K562 (cell line): Measurements from ENCODE around the gene SAXO1. TPM values are rescaled to one million over a fixed set of nuclear protein-coding genes. Genes with fewer than 3 reads are reported as not detected.

Source experiments
- ATAC-seq: fragments of 200-7000 bp; cut with Tn5 transposase; 3 replicates; pipeline ENCODE4 v1.9.1; 2020; ENCODE audit warnings: moderate library complexity
- BruUV-seq: library from RNA; stranded (reverse); fragments of 400-500 nt; replicated peaks from 2 replicates; lab custom pipeline; 2021; lab: Mats Ljungman, UMichigan
- CTCF ChIA-PET: fragments of 300-600 bp; formaldehyde crosslinking; extraction: SDS; loops from one replicate; lab custom pipeline; 2021; ENCODE audit warnings: low intra/inter-chr PET ratio; lab: Yijun Ruan, JAX
- POLR2A ChIA-PET: fragments of 300-600, 350-650 bp; sonication (Branson Sonifier 250); formaldehyde crosslinking; extraction: SDS; loops from one replicate; lab custom pipeline; 2021; ENCODE audit warnings: antibody characterized with exemption, inconsistent platforms; lab: Yijun Ruan, JAX
- DNase-seq, 4 experiments: peaks; one replicate each; pipeline versions ENCODE4 v3.0.0 to v3.0.0-alpha.2; 2011 to 2018; ENCODE audit warnings: low spot score in 3 of 4, mixed read lengths in 3 of 4; ENCODE audit errors: extremely low read depth in 1 of 4
- FAIRE-seq: peaks from 2 replicates; lab custom pipeline; 2011; peaks lifted over from hg19 to GRCh38; lab: Jason Lieb, UNC
- H2AFZ ChIP-seq: 2 replicates; pipeline ENCODE4 v1.6.0; 2011; ENCODE audit warnings: low read depth, low read length, control low read depth, inconsistent platforms
- H3K27ac ChIP-seq: fragments of 200-600 bp; 3 replicates; pipeline ENCODE4 v1.8.0; 2011; ENCODE audit warnings: low read depth, mild to moderate bottlenecking, control low read depth, inconsistent platforms, low read length, moderate library complexity, mixed read lengths; ENCODE audit errors: extremely low read depth
- H3K27me3 ChIP-seq, 2 experiments: fragments of 300-600 bp in 1 of 2; 2 replicates in 1 of 2; 3 replicates in 1 of 2; pipeline versions ENCODE4 v1.6.0 to v1.8.0; 2011; ENCODE audit warnings: inconsistent platforms in 2 of 2, low read length in 2 of 2, mild to moderate bottlenecking in 1 of 2, mixed read lengths in 1 of 2, moderate library complexity in 1 of 2; ENCODE audit not compliant: control insufficient read depth in 2 of 2, insufficient read depth in 2 of 2
- H3K36me3 ChIP-seq: fragments of 300-600 bp; 3 replicates; pipeline ENCODE4 v1.8.0; 2011; ENCODE audit warnings: mild to moderate bottlenecking, low read length, inconsistent platforms; ENCODE audit not compliant: control insufficient read depth, insufficient read depth
- H3K4me1 ChIP-seq, 2 experiments: fragments of 200-600 bp in 1 of 2; replicated peaks in 1 of 2; 2 replicates in 1 of 2; 3 replicates in 1 of 2; pipeline versions ENCODE4 v1.5.1 to v1.8.0; 2011; ENCODE audit warnings: inconsistent platforms in 2 of 2, low read length in 2 of 2, mild to moderate bottlenecking in 1 of 2, mixed read lengths in 1 of 2, moderate library complexity in 1 of 2; ENCODE audit not compliant: control insufficient read depth in 2 of 2, insufficient read depth in 2 of 2
- H3K4me2 ChIP-seq: 2 replicates; pipeline ENCODE4 v1.6.1; 2011; ENCODE audit warnings: low read length, control low read depth, inconsistent platforms, mixed read lengths; ENCODE audit not compliant: insufficient read depth
- H3K4me3 ChIP-seq: fragments of 200-600 bp; sonication (generic), shearing (Covaris generic); 2 replicates; pipeline ENCODE4 v1.5.1; 2016; ENCODE audit warnings: control low read depth, inconsistent platforms
- H3K79me2 ChIP-seq: fragments of 200-600 bp; 3 replicates; pipeline ENCODE4 v1.8.0; 2011; ENCODE audit warnings: low read length, inconsistent platforms; ENCODE audit not compliant: control insufficient read depth, insufficient read depth
- H3K9ac ChIP-seq, 2 experiments: 2 replicates each; pipeline versions ENCODE4 v1.6.0 to v1.6.1; 2011; ENCODE audit warnings: low read depth in 2 of 2, low read length in 2 of 2, control low read depth in 1 of 2, inconsistent platforms in 1 of 2, mild to moderate bottlenecking in 1 of 2, mixed read lengths in 1 of 2; ENCODE audit not compliant: insufficient read depth in 1 of 2
- H3K9me1 ChIP-seq: one replicate; pipeline ENCODE4 v1.6.0; 2011; ENCODE audit warnings: inconsistent platforms, mild to moderate bottlenecking, low read length, moderate library complexity; ENCODE audit not compliant: control insufficient read depth, insufficient read depth
- H3K9me3 ChIP-seq: replicated peaks from 2 replicates; pipeline ENCODE4 v1.5.1; 2011; ENCODE audit warnings: low read depth, low read length, inconsistent platforms; ENCODE audit not compliant: control insufficient read depth, insufficient read depth
- H4K20me1 ChIP-seq: replicated peaks from 2 replicates; pipeline ENCODE4 v1.6.1; 2011; ENCODE audit warnings: low read length, inconsistent platforms, mixed read lengths; ENCODE audit not compliant: control insufficient read depth, insufficient read depth
- ADNP ChIP-seq: fragments of 200-800 bp; sonication (Bioruptor generic); IDR thresholded peaks from 2 replicates; pipeline ENCODE4 v1.6.1; 2016; ENCODE audit warnings: missing genetic modification characterization, missing compliant biosample characterization
- RCOR1 ChIP-seq, 2 experiments: IDR thresholded peaks; 2 replicates each; pipeline ENCODE4 v1.6.1; 2012; ENCODE audit warnings: low read depth in 2 of 2, low read length in 2 of 2, borderline replicate concordance in 1 of 2, improper control_type of control experiment in 1 of 2
- SRF ChIP-seq, 2 experiments: fragments of 250-450, 450-650 bp in 1 of 2; sonication (Bioruptor Pico) in 1 of 2; sonication (generic) in 1 of 2; formaldehyde crosslinking; IDR thresholded peaks; 2 replicates each; pipeline versions ENCODE4 v1.5.0 to v1.5.1; 2020 to 2022; ENCODE audit warnings: mild to moderate bottlenecking in 1 of 2, missing genetic modification reagents in 1 of 2
- WGBS: fragments of 100-300 bp; shearing (Covaris generic); methylation state at CpG from one replicate; pipeline ENCODE4 v1.1.6; 2016; ENCODE audit warnings: low coverage, mixed read lengths; ENCODE audit not compliant: insufficient coverage; ENCODE audit errors: missing lambda C conversion rate; 5-methylcytosine and 5-hydroxymethylcytosine counted together
- in situ Hi-C: fragments of 300-500 bp; cut with MboI; formaldehyde crosslinking; loops from 4 replicates; pipeline ENCODE4 v1.15.0; 2018; ENCODE audit warnings: inconsistent platforms, mixed read lengths
- intact Hi-C: fragments of 100-400 bp; cut with micrococcal nuclease; formaldehyde crosslinking; loops from 2 replicates; pipeline ENCODE4 v1.14.2; 2022
- polyA plus RNA-seq, 8 experiments: library from polyadenylated mRNA; depleted of rRNA in 4 of 8; stranded (reverse) in 5 of 8; unstranded in 3 of 8; fragments of >200 nt; fragmentation: Nextera tagmentation in 2 of 8; fragmentation: Illumina TruSeq in 1 of 8; extraction: Ambion mirVana in 2 of 8; extraction: Trizol in 1 of 8; gene quantifications; 2 replicates each; pipeline versions ENCODE4 v1.2.1 to v1.2.3, GENCODE V29; 2011 to 2014; ENCODE audit warnings: inconsistent platforms in 1 of 8, missing spikeins in 1 of 8
- total RNA-seq, 7 experiments: library from RNA; depleted of rRNA in 6 of 7; stranded (reverse); fragments of >200 nt in 6 of 7; fragmentation: Illumina TruSeq in 2 of 7; extraction: Trizol in 2 of 7; gene quantifications; 2 replicates each; pipeline versions ENCODE4 v1.2.1 to v1.2.3, GENCODE V29; 2011 to 2021; ENCODE audit warnings: low replicate concordance in 1 of 7
- TF ChIP-seq, protein P1 (sequence below): fragments of 450-650 bp; IDR thresholded peaks from 2 replicates; pipeline ENCODE4 v1.6.1; 2018; ENCODE audit not compliant: partially characterized antibody

SAXO1 gene
- total and polyA plus RNA-seq, 9 of the 15 experiments (the other 6 are each of a cell fraction or from before 2014, with no cell fraction given) = 0.04 TPM; not detected in 8

DNA sequence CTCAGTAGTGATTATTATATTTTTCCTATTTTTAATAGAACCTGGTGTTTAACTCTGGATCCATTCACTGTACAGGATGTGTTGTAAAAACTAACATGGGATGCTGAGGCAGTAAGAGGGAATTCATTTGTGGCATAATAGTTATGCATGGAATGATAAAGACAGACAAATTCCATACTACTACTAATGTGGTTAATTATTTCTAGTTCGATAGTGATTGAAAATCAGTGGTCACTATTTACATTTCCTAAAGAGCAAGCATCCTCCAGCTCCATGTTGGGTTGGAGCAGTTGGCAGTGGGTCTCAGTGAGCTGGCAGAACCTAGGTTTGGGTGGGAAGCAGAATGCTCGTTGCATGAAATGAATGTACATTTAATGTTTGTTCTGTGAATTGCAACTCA is 122.6 kb downstream of the SAXO1 start:
- Histone ChIP-seq H3K9ac (no peak overlapping the region), H3K79me2 (no peaks in the 10 kb centered on the region), H3K4me3 (no peak overlapping the region), H3K36me3 (no peaks in the 10 kb centered on the region), H2AFZ (no peak overlapping the region), H3K9me3 (no peaks in the 10 kb centered on the region), H3K27me3 (peaks cover 0 to 7% of the 10 kb centered on the region in 2 experiments; a peak in 2 of 5 replicates)
- ATAC-seq (no peak), FAIRE-seq (no peak)
- no TSS peak for BruUV-seq
- intact Hi-C loops = no loop called here
- TF ChIP-seq SRF (CRISPR knock-in tag; IDR thresholded peaks at IDR 0.05) (no peak), RCOR1 (IDR thresholded peaks at IDR 0.05; ENCODE audit: borderline replicate concordance in 1 of 2, low read depth in 2 of 2, low read length in 2 of 2) (no peak), ADNP (tag) (no peak)
- TF ChIP-seq, protein P1, sequence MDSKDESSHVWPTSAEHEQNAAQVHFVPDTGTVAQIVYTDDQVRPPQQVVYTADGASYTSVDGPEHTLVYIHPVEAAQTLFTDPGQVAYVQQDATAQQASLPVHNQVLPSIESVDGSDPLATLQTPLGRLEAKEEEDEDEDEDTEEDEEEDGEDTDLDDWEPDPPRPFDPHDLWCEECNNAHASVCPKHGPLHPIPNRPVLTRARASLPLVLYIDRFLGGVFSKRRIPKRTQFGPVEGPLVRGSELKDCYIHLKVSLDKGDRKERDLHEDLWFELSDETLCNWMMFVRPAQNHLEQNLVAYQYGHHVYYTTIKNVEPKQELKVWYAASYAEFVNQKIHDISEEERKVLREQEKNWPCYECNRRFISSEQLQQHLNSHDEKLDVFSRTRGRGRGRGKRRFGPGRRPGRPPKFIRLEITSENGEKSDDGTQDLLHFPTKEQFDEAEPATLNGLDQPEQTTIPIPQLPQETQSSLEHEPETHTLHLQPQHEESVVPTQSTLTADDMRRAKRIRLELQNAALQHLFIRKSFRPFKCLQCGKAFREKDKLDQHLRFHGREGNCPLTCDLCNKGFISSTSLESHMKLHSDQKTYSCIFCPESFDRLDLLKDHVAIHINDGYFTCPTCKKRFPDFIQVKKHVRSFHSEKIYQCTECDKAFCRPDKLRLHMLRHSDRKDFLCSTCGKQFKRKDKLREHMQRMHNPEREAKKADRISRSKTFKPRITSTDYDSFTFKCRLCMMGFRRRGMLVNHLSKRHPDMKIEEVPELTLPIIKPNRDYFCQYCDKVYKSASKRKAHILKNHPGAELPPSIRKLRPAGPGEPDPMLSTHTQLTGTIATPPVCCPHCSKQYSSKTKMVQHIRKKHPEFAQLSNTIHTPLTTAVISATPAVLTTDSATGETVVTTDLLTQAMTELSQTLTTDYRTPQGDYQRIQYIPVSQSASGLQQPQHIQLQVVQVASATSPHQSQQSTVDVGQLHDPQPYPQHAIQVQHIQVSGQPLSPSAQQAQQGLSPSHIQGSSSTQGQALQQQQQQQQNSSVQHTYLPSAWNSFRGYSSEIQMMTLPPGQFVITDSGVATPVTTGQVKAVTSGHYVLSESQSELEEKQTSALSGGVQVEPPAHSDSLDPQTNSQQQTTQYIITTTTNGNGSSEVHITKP = no peak
- TF ChIP-seq, all 486 proteins: peak for 0
- no peaks in the 10 kb centered on the region for H3K9me1 ChIP-seq
- no peaks in the 10 kb centered on the region for H4K20me1 ChIP-seq
- ChIA-PET POLR2A (no interaction called here), CTCF (no interaction called here)
- H3K4me1 ChIP-seq = no peaks in the 10 kb centered on the region; a peak in 1 of 5 replicates
- 6% methylated on average over 2 of the region's 2 CpGs for WGBS
- in situ Hi-C loops = no loop called here
- no peak for DNase-seq
- H3K27ac ChIP-seq = no peak overlapping the region
- no peak overlapping the region for H3K4me2 ChIP-seq
